Measurements from ENCODE around the gene CEBPB. TPM values are rescaled to one million over a fixed set of nuclear protein-coding genes. Genes with fewer than 3 reads are reported as not detected.

The CEBPB gene
- total RNA-seq, 1 donor from 2014 or later = 9.6 TPM

DNA sequence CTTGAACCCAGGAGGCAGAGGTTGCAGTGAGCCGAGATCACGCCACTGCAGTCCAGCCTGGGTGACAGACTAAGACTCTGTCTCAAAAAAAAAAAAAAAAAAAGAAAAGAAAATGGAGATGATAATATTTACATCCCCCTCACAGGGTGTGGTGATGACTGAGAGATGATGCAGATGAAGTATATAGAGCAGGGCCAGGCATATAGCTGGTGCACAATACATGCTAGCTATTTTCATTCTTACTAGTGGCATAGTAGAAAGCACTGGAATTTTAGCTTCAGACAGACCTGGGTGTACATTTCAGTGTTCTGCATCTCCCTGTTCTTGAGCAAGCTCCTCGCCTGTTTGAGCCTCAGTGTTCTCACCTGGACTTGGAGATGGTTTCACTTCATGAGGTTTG is 36.9 kb downstream of the CEBPB start:
- DNase-seq (ENCODE audit: low read depth, low spot score) = no peak

DNA sequence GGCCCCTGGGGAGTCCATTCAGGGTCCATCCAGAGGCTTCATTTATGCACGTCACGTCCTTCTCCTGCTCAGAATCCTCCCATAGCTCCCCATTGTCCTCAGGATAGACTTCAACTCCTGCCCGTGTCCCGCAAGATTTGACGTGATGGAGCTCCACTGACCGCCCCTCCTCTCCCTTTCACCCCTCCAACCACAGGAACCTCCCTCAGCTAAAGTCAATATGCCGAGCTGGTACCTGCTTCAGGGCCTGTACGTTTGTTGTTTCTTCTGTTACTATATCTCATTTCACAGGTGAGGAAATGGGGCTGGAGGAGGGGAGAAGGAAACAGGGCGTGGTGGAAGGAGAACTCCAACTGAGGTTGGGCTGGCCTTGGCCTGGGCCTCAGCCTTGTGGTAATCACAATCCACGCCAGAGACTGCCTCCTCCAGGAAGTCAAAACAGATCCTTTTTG is 38.6 kb downstream of the CEBPB start:
- no peak for DNase-seq (ENCODE audit: low read depth, low spot score)

DNA sequence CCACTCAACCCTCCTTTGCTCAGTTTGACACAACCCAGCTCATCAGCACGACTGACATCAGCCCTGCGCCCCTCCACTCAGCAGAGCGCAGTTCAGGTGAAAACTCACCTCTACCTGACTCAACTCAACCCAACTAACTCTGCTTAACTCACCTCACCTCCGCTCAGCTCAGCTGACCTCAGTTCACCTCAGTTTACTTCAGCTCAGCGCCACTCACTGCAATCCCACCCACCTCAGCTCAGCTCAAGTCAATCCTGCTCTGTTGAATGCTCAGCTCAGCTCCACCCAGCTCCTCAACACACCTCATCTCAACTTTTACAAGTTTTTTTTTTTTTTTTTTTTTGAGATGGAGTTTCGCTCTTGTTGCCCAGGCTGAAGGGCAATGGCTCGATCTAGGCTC is 39.6 kb downstream of the CEBPB start:
- no peak for DNase-seq (ENCODE audit: low read depth, low spot score)

DNA sequence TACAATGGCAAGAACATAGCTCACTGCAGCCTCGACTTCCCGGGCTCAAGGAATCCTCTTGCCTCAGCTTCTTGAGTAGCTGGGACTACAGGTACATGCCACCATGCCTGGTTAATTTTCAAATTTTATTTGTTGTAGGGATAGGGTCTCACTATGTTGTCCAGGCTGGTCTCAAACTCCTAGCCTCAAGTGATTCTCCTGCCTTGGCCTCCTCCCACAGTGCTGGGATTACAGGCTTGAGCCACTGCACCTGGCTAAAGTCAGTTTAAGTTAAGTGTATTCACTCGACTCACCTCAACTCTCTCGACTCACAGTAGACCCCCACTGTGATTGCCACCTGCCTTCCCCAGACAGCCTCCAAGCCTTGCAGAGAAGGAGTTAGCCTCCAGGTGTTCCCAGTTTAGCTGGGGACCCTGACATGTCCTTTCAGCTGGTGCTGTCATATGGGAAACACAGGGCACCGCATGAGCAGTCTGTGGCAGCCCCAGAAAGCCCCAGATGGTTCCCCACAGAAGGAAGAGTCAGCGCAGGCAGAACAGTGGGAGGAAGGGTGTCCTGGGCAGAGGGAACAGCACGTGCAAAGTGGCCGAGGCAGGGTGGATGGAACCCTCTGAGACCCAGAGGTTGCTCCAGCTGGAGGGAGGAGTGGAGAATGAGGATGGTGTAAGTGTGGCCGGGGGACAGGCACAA is 40.4 kb downstream of the CEBPB start:
- DNase-seq (ENCODE audit: low read depth, low spot score) = no peak

DNA sequence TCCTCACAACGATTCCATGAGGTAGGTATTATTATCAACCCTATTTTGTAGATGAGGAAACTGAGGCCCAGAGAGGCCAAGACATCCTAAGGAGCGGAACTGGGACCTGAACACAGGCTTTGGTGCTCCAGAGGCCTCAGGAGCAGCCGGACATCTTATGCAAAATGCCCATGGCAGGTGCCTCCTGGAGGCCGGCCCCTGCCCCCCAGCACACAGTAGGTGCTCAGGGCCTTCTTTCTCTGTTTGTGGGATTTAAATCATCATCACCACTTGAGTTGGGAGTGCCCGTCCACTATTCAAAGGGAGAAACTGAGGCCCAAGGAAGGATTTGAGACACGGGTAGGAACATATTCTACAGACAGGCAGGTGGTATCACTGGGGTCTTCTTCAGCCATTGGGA is 41.2 kb downstream of the CEBPB start:
- DNase-seq (ENCODE audit: low read depth, low spot score) = no peak

DNA sequence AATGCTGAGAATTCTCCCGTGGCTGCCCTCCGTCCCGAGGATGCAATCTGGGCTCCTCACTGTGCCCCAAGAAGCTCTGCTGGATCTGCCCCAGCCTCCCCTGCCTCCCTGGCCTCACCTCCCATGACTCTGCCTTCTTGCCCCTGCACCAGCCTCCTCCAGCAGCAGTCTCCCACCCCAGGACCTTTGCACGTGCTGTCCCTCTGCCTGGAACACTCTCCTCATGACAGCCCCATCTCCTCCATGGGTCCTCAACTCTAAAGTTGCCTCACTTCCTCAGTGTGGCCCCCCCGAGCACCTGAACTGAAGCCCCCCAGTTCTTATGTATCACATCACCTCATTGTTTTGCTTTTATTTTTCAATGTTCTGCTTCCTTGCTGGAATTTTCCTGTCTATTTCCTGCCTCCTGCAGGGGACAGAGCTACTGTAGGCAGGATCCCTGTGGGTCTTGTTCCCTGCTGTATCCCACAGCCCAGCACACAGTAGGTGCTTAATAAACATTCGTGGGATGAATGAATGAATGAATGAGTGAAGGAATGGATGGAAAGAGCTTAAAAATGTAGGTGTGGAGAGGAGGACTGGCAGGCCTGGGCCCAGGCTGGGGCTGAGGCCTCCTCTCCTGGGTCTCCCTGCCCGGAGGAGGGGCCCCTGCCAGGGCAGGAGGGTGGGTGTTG is 42.2 kb downstream of the CEBPB start:
- no peak for DNase-seq (ENCODE audit: low read depth, low spot score)

DNA sequence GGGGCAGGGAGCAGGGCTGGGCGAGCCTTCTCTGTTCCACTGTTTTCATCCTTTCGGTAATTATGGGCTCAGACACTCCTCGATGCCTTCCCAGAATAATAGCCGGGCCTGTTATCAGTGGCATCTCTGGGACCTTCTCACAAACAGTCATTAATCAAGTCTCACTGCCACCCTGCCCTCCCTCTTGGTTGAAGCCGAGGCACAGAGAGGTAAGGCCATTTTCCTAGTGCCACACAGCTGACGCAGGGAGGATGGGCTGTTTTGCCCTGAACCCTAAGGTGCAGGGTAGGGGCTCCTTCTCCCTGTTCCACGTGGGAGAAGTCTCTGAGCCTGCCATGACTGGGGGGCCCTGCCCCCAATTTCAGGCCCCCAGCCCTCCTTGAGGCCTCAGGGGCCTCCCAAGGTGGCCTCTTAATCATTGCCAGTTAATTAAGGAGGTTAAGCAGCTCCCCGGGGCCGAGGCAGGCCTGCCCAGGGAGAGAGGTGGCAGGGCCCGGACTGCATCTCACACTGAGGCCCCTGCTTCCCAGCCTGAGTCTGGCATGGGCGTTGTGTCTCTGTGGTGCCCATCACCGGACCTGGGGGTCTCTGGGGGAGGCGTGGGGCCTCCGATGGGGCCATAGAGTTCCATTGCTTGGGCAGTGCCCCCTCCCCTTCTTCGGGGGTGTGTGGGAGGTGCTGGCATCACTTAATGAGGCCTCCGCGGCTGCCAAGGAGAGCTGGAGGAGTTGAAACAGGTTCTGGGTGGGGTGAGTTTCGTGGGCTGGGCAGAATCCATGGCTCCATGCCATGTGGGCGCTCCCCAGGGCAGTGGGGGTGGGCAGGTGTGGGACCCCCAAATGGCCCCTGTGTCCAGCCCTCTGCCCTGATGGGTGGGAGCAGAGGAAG is 42.9 kb downstream of the CEBPB start:
- no peak for DNase-seq (ENCODE audit: low read depth, low spot score)

DNA sequence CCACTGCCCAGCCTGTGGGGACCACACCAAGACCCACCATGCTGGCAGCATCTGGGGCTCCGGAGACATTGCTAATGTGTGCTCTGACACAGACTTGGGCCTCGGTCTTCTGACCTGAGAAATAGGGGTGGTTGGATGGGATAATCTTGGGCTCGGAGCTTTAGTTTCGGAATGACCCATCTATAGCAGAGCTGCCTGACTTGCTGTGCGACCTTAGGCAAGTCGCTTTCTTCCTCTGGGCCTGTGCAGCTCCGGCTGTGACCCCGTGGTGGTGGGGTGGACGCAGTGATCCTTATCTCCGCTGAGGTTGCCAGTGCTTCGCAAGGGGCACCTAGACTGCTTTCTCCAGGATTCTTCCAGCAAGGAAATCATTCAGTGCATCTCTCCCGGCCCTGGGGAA is 43.7 kb downstream of the CEBPB start:
- DNase-seq (ENCODE audit: low read depth, low spot score) = no peak

DNA sequence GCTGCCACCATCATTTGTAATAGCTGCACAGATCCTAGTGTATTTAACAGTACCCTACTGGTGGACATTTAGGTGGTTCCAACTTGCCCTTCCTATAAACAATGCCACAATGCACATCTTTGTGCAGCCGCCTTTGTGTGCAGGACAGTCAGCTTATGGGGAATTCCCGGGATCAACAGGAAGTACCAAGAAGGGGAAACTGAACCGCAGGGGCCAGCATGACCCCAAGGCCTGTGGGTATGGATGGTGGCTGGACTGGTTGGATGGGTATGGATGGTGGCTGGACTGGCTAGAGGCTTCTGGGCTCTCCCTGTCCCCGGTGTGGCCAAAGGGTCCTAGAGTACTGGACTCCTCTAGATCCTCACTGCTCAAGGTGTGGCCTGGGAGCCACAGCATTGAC is 46.7 kb downstream of the CEBPB start:
- DNase-seq (ENCODE audit: low read depth, low spot score) = no peak

DNA sequence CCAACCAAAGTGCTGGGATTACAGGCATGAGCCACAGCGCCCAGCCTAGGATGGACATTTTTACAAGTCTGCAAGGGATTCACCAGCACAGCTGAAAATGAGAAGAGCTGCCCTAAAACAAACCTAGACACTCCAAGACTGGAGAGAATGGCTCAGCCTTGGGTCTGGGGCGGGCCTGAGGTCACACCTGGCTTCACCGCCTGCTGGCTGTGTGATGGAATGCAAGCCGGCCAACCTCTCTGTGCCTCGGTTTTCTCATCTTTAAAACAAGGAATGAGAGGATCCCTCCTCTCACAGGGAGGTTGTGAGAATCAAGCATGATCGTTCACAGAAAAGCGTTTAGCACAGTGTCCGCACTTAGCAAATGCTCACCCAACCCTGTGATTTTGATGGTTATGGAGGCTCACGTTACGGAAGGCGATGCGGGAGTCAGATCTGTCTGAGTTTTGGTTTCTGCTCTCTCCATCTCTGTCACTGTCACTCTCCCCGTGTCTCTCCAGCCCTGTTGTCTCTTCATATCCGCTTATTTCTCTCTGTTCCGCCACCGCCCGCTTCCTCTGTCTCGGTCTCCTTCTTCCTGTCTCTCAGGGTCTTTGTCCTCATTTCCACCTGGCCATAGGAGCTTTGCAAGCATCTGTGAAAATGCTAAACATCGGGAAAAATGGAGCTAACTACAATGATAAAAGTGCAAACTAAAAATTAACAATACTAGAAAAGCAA is 47.6 kb downstream of the CEBPB start:
- DNase-seq (ENCODE audit: low read depth, low spot score) = no peak

DNA sequence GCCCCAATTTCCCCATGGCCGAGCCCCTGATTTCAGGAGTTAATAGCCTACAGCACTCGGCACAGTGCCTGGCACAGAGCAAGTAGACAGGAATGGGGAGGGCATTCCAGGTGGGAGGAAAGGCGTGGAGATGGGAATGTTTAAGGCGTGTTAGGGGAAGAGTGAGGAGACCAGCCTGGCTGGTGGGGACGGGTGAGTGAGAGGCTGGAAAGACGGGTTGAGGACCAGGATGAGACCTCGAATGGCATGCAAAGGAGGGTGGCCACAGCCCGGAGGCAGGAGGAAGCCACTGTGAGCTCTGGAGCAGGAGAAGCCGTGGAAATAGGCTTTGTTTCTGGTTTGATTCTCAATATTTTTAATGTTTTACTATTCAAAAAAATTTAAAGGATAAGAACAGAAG is 49.5 kb downstream of the CEBPB start:
- DNase-seq (ENCODE audit: low read depth, low spot score) = no peak

DNA sequence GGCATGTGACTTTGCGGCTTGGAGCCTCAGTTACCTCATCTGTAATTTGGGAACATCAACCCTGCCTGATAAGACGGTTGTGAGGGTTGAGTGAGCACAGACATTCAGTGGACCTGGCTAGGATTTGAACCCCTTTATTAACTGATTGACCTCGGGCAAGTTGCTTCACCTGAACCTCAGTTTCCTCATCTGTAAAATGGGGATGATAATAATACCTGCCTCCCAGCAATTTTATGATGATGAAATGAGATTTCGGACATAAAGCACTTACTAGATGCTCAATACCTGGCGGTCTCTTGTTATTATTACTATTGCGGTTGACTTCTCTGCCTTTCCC is 51.5 kb downstream of the CEBPB start:
- no peak for DNase-seq (ENCODE audit: low read depth, low spot score)

Other genes starting within 250 kb of the CEBPB start
- gene SNAI1, start 207.8 kb upstream of the CEBPB start, total RNA-seq = 0.86 and 2.1 TPM in 2 replicates
- 38.1 and 46.9 TPM in 2 replicates for gene UBE2V1, start 77.7 kb upstream of the CEBPB start, total RNA-seq
- 35.3 and 38.7 TPM in 2 replicates for gene PEDS1, start 37.1 kb upstream of the CEBPB start, total RNA-seq